SK-N-MC (cell line): ENCODE results near the gene BUB1B.
"Not testable (repeated sequence)": the region's sequence is repeated elsewhere in the genome, so short reads cannot be mapped to it uniquely, and the experiment has no call there.

Experiments used
- DNase-seq: peaks from one replicate; pipeline ENCODE4 v3.0.0-alpha.2; 2011; ENCODE audit warnings: low read depth, low spot score
- H3K27ac ChIP-seq: fragments of 200-600 bp; sonication (generic); 2 replicates; pipeline ENCODE4 v1.5.1; 2016; ENCODE audit warnings: mixed run types
- H3K36me3 ChIP-seq: fragments of 200-600 bp; sonication (generic); 2 replicates; pipeline ENCODE4 v1.6.1; 2017; ENCODE audit warnings: antibody characterized with exemption, low read length, mixed read lengths; ENCODE audit not compliant: insufficient read depth
- H3K4me3 ChIP-seq: fragments of 200-600 bp; sonication (generic); 2 replicates; pipeline ENCODE4 v1.5.1; 2016
- H3K9ac ChIP-seq: fragments of 200-600 bp; sonication (generic); 2 replicates; pipeline ENCODE4 v1.8.0; 2017; ENCODE audit warnings: mixed run types, mixed read lengths; ENCODE audit not compliant: insufficient read length
- H3K9me3 ChIP-seq: fragments of 200-600 bp; sonication (generic); 2 replicates; pipeline ENCODE4 v1.6.1; 2017; ENCODE audit warnings: low read depth, mild to moderate bottlenecking, antibody characterized with exemption, low read length, moderate library complexity, mixed read lengths
- EZH2 ChIP-seq: fragments of 200-600 bp; sonication (generic); IDR thresholded peaks from one replicate; pipeline ENCODE4 v1.6.1; 2017; ENCODE audit warnings: antibody characterized with exemption
- FOXP2 ChIP-seq: optimal IDR thresholded peaks from 2 replicates; pipeline ENCODE3; 2011; ENCODE audit warnings: mild to moderate bottlenecking, moderate library complexity; ENCODE audit not compliant: insufficient read depth; ENCODE audit errors: extremely low read length, control extremely low read depth
- POLR2AphosphoS5 ChIP-seq: IDR thresholded peaks from 2 replicates; pipeline ENCODE4 v1.6.1; 2012; ENCODE audit warnings: mild to moderate bottlenecking, low read depth, low read length, borderline replicate concordance

BUB1B gene

GRCh38 chr15:40121911-40122638 is 38.8 kb upstream of the BUB1B start:
- Histone ChIP-seq H3K9ac (no peak overlapping the region), H3K27ac (no peak overlapping the region), H3K9me3 (no peaks in the 10 kb centered on the region), H3K4me3 (no peak overlapping the region), H3K36me3 (no peaks in the 10 kb centered on the region)
- TF ChIP-seq FOXP2 (no peak), POLR2AphosphoS5 (no peak), EZH2 (no peak)
- DNase-seq, result no peak

- not testable (repeated sequence) for H3K9me3 ChIP-seq, H3K36me3 ChIP-seq, DNase-seq, H3K4me3 ChIP-seq, H3K9ac ChIP-seq, H3K27ac ChIP-seq
These were observed 37.9 kb upstream of the BUB1B start for GRCh38 chr15:40122989-40123388.

- not testable (repeated sequence) for H3K36me3 ChIP-seq, H3K9me3 ChIP-seq, H3K4me3 ChIP-seq, H3K9ac ChIP-seq, DNase-seq, H3K27ac ChIP-seq
These were observed 37.0 kb upstream of the BUB1B start for GRCh38 chr15:40123863-40124262.

- not testable (repeated sequence) for DNase-seq, H3K9ac ChIP-seq, H3K36me3 ChIP-seq, H3K27ac ChIP-seq, H3K4me3 ChIP-seq, H3K9me3 ChIP-seq
These were observed 36.5 kb upstream of the BUB1B start for GRCh38 chr15:40124333-40124732.

GRCh38 chr15:40124807-40125285 is 36.0 kb upstream of the BUB1B start:
- H3K4me3 ChIP-seq, DNase-seq, H3K36me3 ChIP-seq, H3K9me3 ChIP-seq, H3K27ac ChIP-seq, H3K9ac ChIP-seq: not testable (repeated sequence)

GRCh38 chr15:40125950-40126349 is 34.9 kb upstream of the BUB1B start:
- H3K9ac ChIP-seq, result no peak overlapping the region
- DNase-seq, result no peak
- H3K27ac ChIP-seq, result no peak overlapping the region
- no peaks in the 10 kb centered on the region for H3K36me3 ChIP-seq
- H3K4me3 ChIP-seq, result no peak overlapping the region
- H3K9me3 ChIP-seq, result no peaks in the 10 kb centered on the region
- TF ChIP-seq FOXP2 (no peak), POLR2AphosphoS5 (no peak), EZH2 (no peak)

GRCh38 chr15:40128766-40129660 is 31.9 kb upstream of the BUB1B start:
- no peak for DNase-seq
- no peak for TF ChIP-seq FOXP2
- TF ChIP-seq EZH2, result no peak
- no peak for TF ChIP-seq POLR2AphosphoS5

GRCh38 chr15:40130118-40130517 is 30.8 kb upstream of the BUB1B start:
- no peaks in the 10 kb centered on the region for H3K36me3 ChIP-seq
- H3K9ac ChIP-seq, result no peak overlapping the region
- no peak for DNase-seq
- H3K9me3 ChIP-seq, result no peaks in the 10 kb centered on the region
- H3K27ac ChIP-seq, result no peak overlapping the region
- no peak overlapping the region for H3K4me3 ChIP-seq
- TF ChIP-seq POLR2AphosphoS5, result no peak
- no peak for TF ChIP-seq FOXP2

More at GRCh38 chr15:40128766-40129660, 31.9 kb upstream of the BUB1B start:
- Histone ChIP-seq H3K4me3 (no peak overlapping the region), H3K27ac (no peak overlapping the region), H3K36me3 (no peaks in the 10 kb centered on the region), H3K9ac (no peak overlapping the region), H3K9me3 (no peaks in the 10 kb centered on the region)

- Histone ChIP-seq H3K9ac (no peak overlapping the region), H3K27ac (no peak overlapping the region), H3K36me3 (no peaks in the 10 kb centered on the region), H3K9me3 (no peaks in the 10 kb centered on the region), H3K4me3 (no peak overlapping the region)
- TF ChIP-seq EZH2, result no peak
- no peak for TF ChIP-seq FOXP2
- TF ChIP-seq POLR2AphosphoS5, result no peak
- no peak for DNase-seq
These were observed 29.9 kb upstream of the BUB1B start for GRCh38 chr15:40130799-40131502.
